OCI-LY1 (cell line): ENCODE data around the gene CCDC187.

ENCODE experiments used
- H2AFZ ChIP-seq: fragments of 200-600 bp; sonication (generic), shearing (Covaris generic); 2 replicates; pipeline ENCODE4 v1.6.0; 2014; ENCODE audit warnings: antibody characterized with exemption, mild to moderate bottlenecking, low read length
- H3F3A ChIP-seq: fragments of 200-600 bp; sonication (generic), shearing (Covaris generic); 2 replicates; pipeline ENCODE4 v1.6.0; 2014; ENCODE audit warnings: mild to moderate bottlenecking, antibody characterized with exemption, low read length, moderate library complexity; ENCODE audit not compliant: insufficient read depth
- H3K27ac ChIP-seq: fragments of 200-600 bp; sonication (generic); 2 replicates; pipeline ENCODE4 v1.5.1; 2014; ENCODE audit warnings: low read length, mixed run types, mild to moderate bottlenecking, low read depth; ENCODE audit not compliant: poor library complexity, severe bottlenecking
- H3K27me3 ChIP-seq: fragments of 200-600 bp; sonication (generic); 2 replicates; pipeline ENCODE4 v1.6.0; 2014; ENCODE audit warnings: antibody characterized with exemption, mild to moderate bottlenecking, low read length, moderate library complexity; ENCODE audit not compliant: insufficient read depth
- H3K36me3 ChIP-seq: fragments of 200-600 bp; sonication (generic); 2 replicates; pipeline ENCODE4 v1.6.1; 2014; ENCODE audit warnings: mild to moderate bottlenecking, antibody characterized with exemption, low read length, moderate library complexity, mixed read lengths; ENCODE audit not compliant: insufficient read depth
- H3K4me1 ChIP-seq: fragments of 200-600 bp; sonication (generic); 2 replicates; pipeline ENCODE4 v1.5.1; 2014; ENCODE audit warnings: mild to moderate bottlenecking, low read length, moderate library complexity; ENCODE audit not compliant: insufficient read depth, severe bottlenecking
- H3K4me2 ChIP-seq: fragments of 200-600 bp; sonication (generic), shearing (Covaris generic); 2 replicates; pipeline ENCODE4 v1.6.1; 2014; ENCODE audit warnings: low read length
- H3K4me3 ChIP-seq: fragments of 200-600 bp; sonication (generic); 2 replicates; pipeline ENCODE4 v1.5.1; 2014; ENCODE audit warnings: low read length, low read depth, mild to moderate bottlenecking, mixed read lengths; ENCODE audit not compliant: poor library complexity, severe bottlenecking
- H3K79me2 ChIP-seq: fragments of 200-600 bp; shearing (Covaris generic); 2 replicates; pipeline ENCODE4 v1.6.1; 2016; ENCODE audit warnings: mixed run types, low read length, mixed read lengths; ENCODE audit not compliant: insufficient read depth
- H3K9ac ChIP-seq: fragments of 200-600 bp; sonication (generic), shearing (Covaris generic); 2 replicates; pipeline ENCODE4 v1.6.1; 2014; ENCODE audit warnings: mild to moderate bottlenecking, low read length, mixed read lengths
- H3K9me2 ChIP-seq: fragments of 200-600 bp; sonication (generic), shearing (Covaris generic); 2 replicates; pipeline ENCODE4 v1.6.1; 2014; ENCODE audit warnings: low read depth, mild to moderate bottlenecking, low read length, mixed read lengths
- H3K9me3 ChIP-seq: fragments of 200-600 bp; shearing (Covaris generic); 2 replicates; pipeline ENCODE4 v1.6.1; 2014; ENCODE audit warnings: low read length, mixed read lengths
- H4K20me1 ChIP-seq: fragments of 200-600 bp; sonication (generic), shearing (Covaris generic); 2 replicates; pipeline ENCODE4 v1.6.0; 2016; ENCODE audit warnings: mild to moderate bottlenecking, low read length; ENCODE audit not compliant: insufficient read depth
- CTCF ChIP-seq: fragments of 200-600 bp; sonication (generic), shearing (Covaris generic); IDR thresholded peaks from 2 replicates; pipeline ENCODE4 v1.5.1; 2017; ENCODE audit warnings: mild to moderate bottlenecking, antibody characterized with exemption, low read length, moderate library complexity, mixed read lengths
- EZH2 ChIP-seq: fragments of 200-600 bp; sonication (generic), shearing (Covaris generic); IDR thresholded peaks from 2 replicates; pipeline ENCODE4 v1.8.0; 2017; ENCODE audit warnings: borderline replicate concordance, mixed run types, mild to moderate bottlenecking, antibody characterized with exemption, low read length, moderate library complexity, mixed read lengths

Gene CCDC187

GRCh38 chr9:136229096-136230065 is 74.5 kb downstream of the CCDC187 start:
- no peak overlapping the region for H2AFZ ChIP-seq
- H4K20me1 ChIP-seq = no peaks in the 10 kb centered on the region
- H3K4me2 ChIP-seq = peak overlapping the region; percentile 17
- H3K9me2 ChIP-seq = no peaks in the 10 kb centered on the region
- H3K79me2 ChIP-seq = peaks cover 3% of the 10 kb centered on the region; the same call in 1 of the 2 replicates
- no peaks in the 10 kb centered on the region for H3K9me3 ChIP-seq
- H3K4me1 ChIP-seq = peaks cover 71% of the 10 kb centered on the region
- peaks cover 7% of the 10 kb centered on the region; the same call in 1 of the 2 replicates for H3F3A ChIP-seq
- H3K27me3 ChIP-seq = no peaks in the 10 kb centered on the region
- H3K27ac ChIP-seq = peak overlapping the region; percentile 99
- peak overlapping the region; percentile 9 for H3K4me3 ChIP-seq
- H3K36me3 ChIP-seq = peaks cover 39% of the 10 kb centered on the region
- TF ChIP-seq CTCF = no peak
- no peak for TF ChIP-seq EZH2
- H3K9ac ChIP-seq = peak overlapping the region; percentile 43

- Histone ChIP-seq H3K4me2 (peak overlapping the region; percentile 17), H3K36me3 (peaks cover 40% of the 10 kb centered on the region), H3K27ac (peak overlapping the region; percentile 99), H3K9me2 (no peaks in the 10 kb centered on the region), H3K9ac (peak overlapping the region; percentile 43), H2AFZ (no peak overlapping the region), H3K4me1 (peaks cover 71% of the 10 kb centered on the region), H3K4me3 (peak overlapping the region; percentile 9), H3K9me3 (no peaks in the 10 kb centered on the region), H3F3A (peaks cover 7% of the 10 kb centered on the region; the same call in 1 of the 2 replicates), H3K79me2 (peaks cover 3% of the 10 kb centered on the region; the same call in 1 of the 2 replicates), H3K27me3 (no peaks in the 10 kb centered on the region), H4K20me1 (no peaks in the 10 kb centered on the region)
- TF ChIP-seq CTCF (no peak), EZH2 (no peak)
Measured at GRCh38 chr9:136228107-136228875, 75.6 kb downstream of the CCDC187 start.

- Histone ChIP-seq H3K36me3 (peaks cover 44% of the 10 kb centered on the region), H3K27ac (peak overlapping the region; percentile 99), H3K9me2 (no peaks in the 10 kb centered on the region), H3K27me3 (no peaks in the 10 kb centered on the region), H3F3A (peaks cover 7% of the 10 kb centered on the region; the same call in 1 of the 2 replicates), H2AFZ (no peak overlapping the region), H3K4me2 (peak overlapping the region; percentile 76), H3K9ac (peak overlapping the region; percentile 78), H3K4me3 (peak overlapping the region; percentile 58), H3K4me1 (peaks cover 78% of the 10 kb centered on the region), H4K20me1 (no peaks in the 10 kb centered on the region), H3K9me3 (no peaks in the 10 kb centered on the region), H3K79me2 (peaks cover 3% of the 10 kb centered on the region; the same call in 1 of the 2 replicates)
- no peak for TF ChIP-seq EZH2
- TF ChIP-seq CTCF = no peak
Measured at GRCh38 chr9:136226680-136227407, 77.0 kb downstream of the CCDC187 start.
